ENCODE data around the gene OR7G1. TPM values are rescaled to one million over a fixed set of nuclear protein-coding genes. Genes with fewer than 3 reads are reported as not detected.

OR7G1 gene
- total and polyA plus RNA-seq, 2 of the 8 experiments (the other 6 are each of a cell fraction or from before 2014, with no cell fraction given), result not detected

DNA sequence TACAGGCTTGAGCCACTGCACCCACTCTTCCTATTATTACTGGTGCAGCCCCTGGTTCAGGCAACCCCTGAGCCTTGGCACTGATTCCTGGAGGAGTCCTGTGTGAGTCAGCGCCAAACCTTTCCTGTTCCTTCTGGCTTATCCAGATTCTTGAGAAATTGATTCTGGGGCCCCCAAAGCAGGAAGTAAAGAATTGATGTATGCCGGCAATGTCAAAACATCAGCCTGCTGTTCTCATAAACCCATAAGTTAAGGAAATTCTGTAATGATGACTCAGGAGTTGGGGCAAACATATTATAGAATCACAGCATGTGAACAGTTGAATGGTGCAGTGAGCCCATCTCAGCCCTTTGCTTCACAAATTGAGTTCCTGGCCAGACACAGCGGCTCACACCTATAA lies 12.6 kb upstream of the OR7G1 start:
- no peak overlapping the region for H2BK20ac ChIP-seq (ENCODE audit: low read length)
- DNase-seq (ENCODE audit: low read depth in 1 of 2, low spot score in 2 of 2) (no peak), FAIRE-seq (no peak)
- no peaks in the 10 kb centered on the region for H3K79me1 ChIP-seq (ENCODE audit: low read depth, low read length)
- H4K8ac ChIP-seq (ENCODE audit: extremely low read depth, insufficient read depth, low read length), result no peak overlapping the region
- no peak overlapping the region for H3K4ac ChIP-seq (replicated peaks; ENCODE audit: insufficient read length, low read depth, low read length)
- H3K27ac ChIP-seq (ENCODE audit: low read depth, low read length), result no peak overlapping the region
- H3K18ac ChIP-seq (ENCODE audit: extremely low read depth, low read length), result no peak overlapping the region
- no peak overlapping the region for H3K4me2 ChIP-seq (ENCODE audit: insufficient read depth in 1 of 2, low read depth in 2 of 2, low read length in 2 of 2)
- no peaks in the 10 kb centered on the region for H3K23me2 ChIP-seq (ENCODE audit: low read depth, low read length)
- no peak overlapping the region for H2BK15ac ChIP-seq (ENCODE audit: low read length)
- no peak overlapping the region for H2BK120ac ChIP-seq (replicated peaks; ENCODE audit: low read depth, low read length)
- H3K27me3 ChIP-seq (replicated peaks in 1 of 4; ENCODE audit: control insufficient read depth in 3 of 4, extremely low read depth in 1 of 4, insufficient read depth in 3 of 4, low read length in 3 of 4), result no peaks in the 10 kb centered on the region
- H2AK5ac ChIP-seq (ENCODE audit: low read depth, low read length), result no peak overlapping the region
- no peaks in the 10 kb centered on the region for H3K36me3 ChIP-seq (ENCODE audit: control insufficient read depth in 2 of 4, insufficient read depth in 4 of 4, low read length in 3 of 4)
- no peak overlapping the region for H2BK5ac ChIP-seq (ENCODE audit: low read depth, low read length)
- H3K56ac ChIP-seq (replicated peaks; ENCODE audit: insufficient read length, low read depth, low read length), result no peak overlapping the region
- no peaks in the 10 kb centered on the region for H4K20me1 ChIP-seq (replicated peaks in 1 of 2; ENCODE audit: control insufficient read depth in 1 of 2, insufficient read depth in 2 of 2, low read length in 2 of 2)
- 84% methylated on average over 3 of the region's 3 CpGs; no CpG with 5 or more reads in 1 of the 2 experiments for WGBS, 2 experiments (ENCODE audit: extremely low coverage in 1 of 2, insufficient coverage in 1 of 2, insufficient read length in 1 of 2, insufficient replicate concordance in 2 of 2, low coverage in 1 of 2, low lambda C conversion rate in 2 of 2, missing lambda C conversion rate in 1 of 2)
- H3K4me1 ChIP-seq (replicated peaks in 1 of 4; ENCODE audit: control insufficient read depth in 3 of 4, insufficient read depth in 4 of 4, low read length in 3 of 4), result no peaks in the 10 kb centered on the region
- H3K79me2 ChIP-seq (ENCODE audit: control insufficient read depth in 1 of 2, insufficient read depth in 2 of 2, low read length in 2 of 2), result no peaks in the 10 kb centered on the region
- H3K14ac ChIP-seq (ENCODE audit: insufficient read length), result no peak overlapping the region
- no peak overlapping the region for H3K23ac ChIP-seq (ENCODE audit: insufficient read length)
- H3K4me3 ChIP-seq (ENCODE audit: extremely low read depth in 1 of 4, insufficient read depth in 2 of 4, low read depth in 3 of 4, low read length in 4 of 4), result no peak overlapping the region
- H2AFZ ChIP-seq (ENCODE audit: low read length), result no peak overlapping the region
- ChIA-PET POLR2A (ENCODE audit: partially characterized antibody) (interaction anchor here (1.0 kb wide), 1 partner anchor 13 kb away, joined by 3 read pairs; no protein-coding TSS in a partner anchor), CTCF (ENCODE audit: partially characterized antibody) (no interaction called here)
- no peak overlapping the region for H2BK12ac ChIP-seq (ENCODE audit: low read depth, low read length)
- H3K9ac ChIP-seq (replicated peaks in 1 of 4; ENCODE audit: extremely low read depth in 1 of 4, low read depth in 3 of 4, low read length in 3 of 4), result no peak overlapping the region
- H4K91ac ChIP-seq (replicated peaks; ENCODE audit: insufficient read length, low read length), result no peak overlapping the region
- H3K9me3 ChIP-seq (ENCODE audit: insufficient read depth in 2 of 2, low read depth in 1 of 2, low read length in 1 of 2), result peaks cover 29 to 46% of the 10 kb centered on the region in 2 experiments
- no peak overlapping the region for H4K5ac ChIP-seq (ENCODE audit: insufficient read length, low read depth, low read length)
- TF ChIP-seq, protein P1, sequence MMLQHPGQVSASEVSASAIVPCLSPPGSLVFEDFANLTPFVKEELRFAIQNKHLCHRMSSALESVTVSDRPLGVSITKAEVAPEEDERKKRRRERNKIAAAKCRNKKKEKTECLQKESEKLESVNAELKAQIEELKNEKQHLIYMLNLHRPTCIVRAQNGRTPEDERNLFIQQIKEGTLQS (IDR thresholded peaks at IDR 0.05; ENCODE audit: insufficient read depth, low read depth, low read length), result no peak
- TF ChIP-seq KDM5A (IDR thresholded peaks at IDR 0.05; ENCODE audit: low read length) (no peak), PHF8 (conservative IDR thresholded peaks at IDR 0.05; ENCODE audit: low read depth, low read length) (no peak), YY1 (IDR thresholded peaks at IDR 0.05; ENCODE audit: low read depth, low read length) (no peak), JUN (IDR thresholded peaks at IDR 0.05; ENCODE audit: low read depth, low read length) (no peak), ASH2L (IDR thresholded peaks at IDR 0.05; ENCODE audit: low read length) (no peak), BRCA1 (IDR thresholded peaks at IDR 0.05; ENCODE audit: low read depth, low read length) (no peak), TCF12 (IDR thresholded peaks at IDR 0.05; ENCODE audit: low read depth, low read length) (no peak), BACH1 (IDR thresholded peaks at IDR 0.05; ENCODE audit: low read length) (no peak)
- TF ChIP-seq, protein P2, sequence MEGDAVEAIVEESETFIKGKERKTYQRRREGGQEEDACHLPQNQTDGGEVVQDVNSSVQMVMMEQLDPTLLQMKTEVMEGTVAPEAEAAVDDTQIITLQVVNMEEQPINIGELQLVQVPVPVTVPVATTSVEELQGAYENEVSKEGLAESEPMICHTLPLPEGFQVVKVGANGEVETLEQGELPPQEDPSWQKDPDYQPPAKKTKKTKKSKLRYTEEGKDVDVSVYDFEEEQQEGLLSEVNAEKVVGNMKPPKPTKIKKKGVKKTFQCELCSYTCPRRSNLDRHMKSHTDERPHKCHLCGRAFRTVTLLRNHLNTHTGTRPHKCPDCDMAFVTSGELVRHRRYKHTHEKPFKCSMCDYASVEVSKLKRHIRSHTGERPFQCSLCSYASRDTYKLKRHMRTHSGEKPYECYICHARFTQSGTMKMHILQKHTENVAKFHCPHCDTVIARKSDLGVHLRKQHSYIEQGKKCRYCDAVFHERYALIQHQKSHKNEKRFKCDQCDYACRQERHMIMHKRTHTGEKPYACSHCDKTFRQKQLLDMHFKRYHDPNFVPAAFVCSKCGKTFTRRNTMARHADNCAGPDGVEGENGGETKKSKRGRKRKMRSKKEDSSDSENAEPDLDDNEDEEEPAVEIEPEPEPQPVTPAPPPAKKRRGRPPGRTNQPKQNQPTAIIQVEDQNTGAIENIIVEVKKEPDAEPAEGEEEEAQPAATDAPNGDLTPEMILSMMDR (IDR thresholded peaks at IDR 0.05; ENCODE audit: control extremely low read depth in 1 of 3, insufficient read depth in 1 of 3, low read depth in 1 of 3, low read length in 3 of 3), result no peak

Measured in H1 (cell line).